ENCODE results near the gene TXNDC11. TPM values are rescaled to one million over a fixed set of nuclear protein-coding genes. Genes with fewer than 3 reads are reported as not detected.

TXNDC11 gene
- total and polyA plus RNA-seq, 4 donors, result 64.8 to 78.8 (median 72.2) TPM

GRCh38 chr16:11722468-11722808, 20.2 kb downstream of the TXNDC11 start:
- Histone ChIP-seq H3K4me3 (no peak overlapping the region), H3K4me1 (ENCODE audit: control insufficient read depth in 5 of 5, insufficient read depth in 5 of 5, low read length in 5 of 5) (peaks cover 0 to 4% (median 0%) of the 10 kb centered on the region in 5 donors), H3K9me3 (ENCODE audit: control insufficient read depth in 4 of 4, insufficient read depth in 3 of 4, low read length in 3 of 4) (no peaks in the 10 kb centered on the region), H3K9ac (ENCODE audit: insufficient read depth in 1 of 2, low read length in 2 of 2) (no peak overlapping the region), H3K36me3 (ENCODE audit: control insufficient read depth in 4 of 4, insufficient read depth in 4 of 4, low read length in 4 of 4) (peaks cover 9 to 38% (median 14%) of the 10 kb centered on the region in 4 donors), H3K27ac (ENCODE audit: low read depth in 1 of 2, low read length in 1 of 2) (peak overlapping the region in 1 of 2 donors; percentile 52), H3K27me3 (ENCODE audit: control insufficient read depth in 3 of 3, insufficient read depth in 3 of 3, low read length in 2 of 3) (no peaks in the 10 kb centered on the region)
- TF ChIP-seq CTCF (IDR thresholded peaks at IDR 0.05; ENCODE audit: control extremely low read depth, extremely low read depth), result no peak
- 50 to 53% methylated on average over 3 of the region's 3 CpGs for WGBS, 2 donors
- no peak for ATAC-seq (ENCODE audit: insufficient read depth, low FRiP score)
- no peak for DNase-seq

- no peaks in the 10 kb centered on the region for H3K27me3 ChIP-seq (ENCODE audit: control insufficient read depth in 3 of 3, insufficient read depth in 3 of 3, low read length in 2 of 3)
- DNase-seq, result peak in 1 of 3 donors; percentile 43
- no peak overlapping the region for H3K9ac ChIP-seq (ENCODE audit: insufficient read depth in 1 of 2, low read length in 2 of 2)
- no peak overlapping the region for H3K4me3 ChIP-seq
- peak overlapping the region in 1 of 2 donors; percentile 52 for H3K27ac ChIP-seq (ENCODE audit: low read depth in 1 of 2, low read length in 1 of 2)
- H3K9me3 ChIP-seq (ENCODE audit: control insufficient read depth in 4 of 4, insufficient read depth in 3 of 4, low read length in 3 of 4), result no peaks in the 10 kb centered on the region
- ATAC-seq (ENCODE audit: insufficient read depth, low FRiP score), result peak; percentile 56
- peaks cover 0 to 4% (median 0%) of the 10 kb centered on the region in 5 donors for H3K4me1 ChIP-seq (ENCODE audit: control insufficient read depth in 5 of 5, insufficient read depth in 5 of 5, low read length in 5 of 5)
- no peak for TF ChIP-seq CTCF (IDR thresholded peaks at IDR 0.05; ENCODE audit: control extremely low read depth, extremely low read depth)
- WGBS, 2 donors, result 46 to 64% methylated on average over 4 of the region's 4 CpGs
- H3K36me3 ChIP-seq (ENCODE audit: control insufficient read depth in 4 of 4, insufficient read depth in 4 of 4, low read length in 4 of 4), result peaks cover 9 to 38% (median 14%) of the 10 kb centered on the region in 4 donors
Measured at GRCh38 chr16:11721781-11722467, 20.7 kb downstream of the TXNDC11 start.

GRCh38 chr16:11719762-11720161, 22.9 kb downstream of the TXNDC11 start:
- Histone ChIP-seq H3K27ac (ENCODE audit: low read depth in 1 of 2, low read length in 1 of 2) (no peak overlapping the region), H3K4me3 (no peak overlapping the region), H3K36me3 (ENCODE audit: control insufficient read depth in 4 of 4, insufficient read depth in 4 of 4, low read length in 4 of 4) (peaks cover 9 to 32% (median 13%) of the 10 kb centered on the region in 4 donors), H3K27me3 (ENCODE audit: control insufficient read depth in 3 of 3, insufficient read depth in 3 of 3, low read length in 2 of 3) (no peaks in the 10 kb centered on the region), H3K4me1 (ENCODE audit: control insufficient read depth in 5 of 5, insufficient read depth in 5 of 5, low read length in 5 of 5) (peaks cover 0 to 5% (median 3%) of the 10 kb centered on the region in 5 donors), H3K9me3 (ENCODE audit: control insufficient read depth in 4 of 4, insufficient read depth in 3 of 4, low read length in 3 of 4) (no peaks in the 10 kb centered on the region), H3K9ac (ENCODE audit: insufficient read depth in 1 of 2, low read length in 2 of 2) (no peak overlapping the region)
- TF ChIP-seq CTCF (IDR thresholded peaks at IDR 0.05; ENCODE audit: control extremely low read depth, extremely low read depth), result no peak
- ATAC-seq (ENCODE audit: insufficient read depth, low FRiP score) (no peak), DNase-seq (no peak)
- WGBS, 2 donors, result 95 to 98% methylated on average over 4 of the region's 4 CpGs

- Histone ChIP-seq H3K4me3 (no peak overlapping the region), H3K27me3 (ENCODE audit: control insufficient read depth in 3 of 3, insufficient read depth in 3 of 3, low read length in 2 of 3) (no peaks in the 10 kb centered on the region), H3K36me3 (ENCODE audit: control insufficient read depth in 4 of 4, insufficient read depth in 4 of 4, low read length in 4 of 4) (peaks cover 9 to 30% (median 13%) of the 10 kb centered on the region in 4 donors), H3K27ac (ENCODE audit: low read depth in 1 of 2, low read length in 1 of 2) (no peak overlapping the region), H3K4me1 (ENCODE audit: control insufficient read depth in 5 of 5, insufficient read depth in 5 of 5, low read length in 5 of 5) (peaks cover 0 to 5% (median 3%) of the 10 kb centered on the region in 5 donors), H3K9me3 (ENCODE audit: control insufficient read depth in 4 of 4, insufficient read depth in 3 of 4, low read length in 3 of 4) (no peaks in the 10 kb centered on the region), H3K9ac (ENCODE audit: insufficient read depth in 1 of 2, low read length in 2 of 2) (no peak overlapping the region)
- ATAC-seq (ENCODE audit: insufficient read depth, low FRiP score) (no peak), DNase-seq (no peak)
- TF ChIP-seq CTCF (IDR thresholded peaks at IDR 0.05; ENCODE audit: control extremely low read depth, extremely low read depth), result no peak
Measured at GRCh38 chr16:11719171-11719570, 23.5 kb downstream of the TXNDC11 start.
